GM12865 (cell line): ENCODE results near the gene GTF3C4.

ENCODE experiments used
- DNase-seq: peaks from one replicate; pipeline ENCODE4 v3.0.0; 2010; ENCODE audit warnings: low read depth
- H3K4me3 ChIP-seq: 2 replicates; pipeline ENCODE4 v1.5.1; 2011; ENCODE audit warnings: mild to moderate bottlenecking, low read depth, low read length, control low read depth
- CTCF ChIP-seq: IDR thresholded peaks from 2 replicates; pipeline ENCODE4 v1.5.1; 2011; ENCODE audit warnings: low read length, control low read depth, low read depth, inconsistent platforms; ENCODE audit not compliant: insufficient read depth; ENCODE audit errors: missing control alignments

GTF3C4 gene

GRCh38 chr9:132663117-132663516, 7.1 kb upstream of the GTF3C4 start:
- no peak for DNase-seq
- no peak overlapping the region for H3K4me3 ChIP-seq
- no peak for TF ChIP-seq CTCF

DNA sequence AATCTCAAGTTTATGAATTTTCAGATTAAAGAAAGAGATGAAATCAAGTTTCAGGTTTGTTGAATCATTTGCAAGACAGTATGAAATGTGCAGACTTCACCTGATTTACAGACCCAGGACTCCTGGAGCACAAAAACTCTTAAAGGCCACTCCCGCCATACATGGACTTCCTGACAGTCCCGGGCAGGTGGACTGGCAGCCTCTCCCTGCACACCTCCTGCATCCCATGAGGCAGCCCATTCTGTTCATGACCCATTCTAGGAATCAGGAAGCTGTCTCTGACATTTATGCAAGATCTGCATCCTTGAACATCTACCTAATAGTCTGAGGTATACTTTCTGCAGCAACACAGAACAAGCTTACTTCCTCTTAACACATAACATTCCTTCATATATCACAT, 6.4 kb upstream of the GTF3C4 start:
- no peak for DNase-seq
- TF ChIP-seq CTCF: no peak
- no peak overlapping the region for H3K4me3 ChIP-seq

- no peak for TF ChIP-seq CTCF
Measured at GRCh38 chr9:132669319-132669697, 956 bp upstream of the GTF3C4 start.

GRCh38 chr9:132669698-132670456, 387 bp upstream of the GTF3C4 start, which contains the start of gene DDX31:
Gene DDX31 (minus strand): TSS chr9:132669983. CDS start chr9:132669934, 49 bp downstream.
- peak within 1 kb of the TSS; percentile 91 for H3K4me3 ChIP-seq
- DNase-seq: peak; percentile 91
- no peak for TF ChIP-seq CTCF

More at GRCh38 chr9:132669319-132669697, 956 bp upstream of the GTF3C4 start:
- peak overlapping the region; percentile 91 for H3K4me3 ChIP-seq
- DNase-seq: no peak

- no peak for TF ChIP-seq CTCF
- peak overlapping the region; percentile 91 for H3K4me3 ChIP-seq
- no peak for DNase-seq
Measured at GRCh38 chr9:132671620-132672412, 1.6 kb downstream of the GTF3C4 start.

GRCh38 chr9:132672413-132672690, 2.1 kb downstream of the GTF3C4 start:
- no peak overlapping the region for H3K4me3 ChIP-seq
- DNase-seq: no peak
- no peak for TF ChIP-seq CTCF

DNA sequence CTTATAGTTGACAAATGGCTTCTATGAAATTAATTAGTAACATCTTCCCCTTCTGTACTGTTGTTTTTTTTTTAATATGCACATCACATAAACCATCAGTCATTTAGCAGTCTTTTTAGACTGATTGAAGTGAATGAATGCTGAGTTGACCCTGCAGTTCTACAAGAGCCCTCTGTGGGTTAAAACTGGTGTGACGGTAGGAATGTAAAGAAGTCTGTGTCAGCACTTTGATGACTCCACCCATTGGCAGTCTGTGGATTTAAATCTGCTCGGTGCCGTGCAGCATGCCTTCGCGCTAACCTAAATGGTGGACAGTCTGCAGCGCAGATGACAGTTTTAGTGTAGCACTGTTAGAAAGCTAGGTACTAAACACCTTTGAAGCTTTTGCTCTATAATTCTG, 3.1 kb downstream of the GTF3C4 start:
- TF ChIP-seq CTCF: peak; percentile 10
- no peak overlapping the region for H3K4me3 ChIP-seq
- DNase-seq: peak; percentile 21
